Osteoblast (primary cell): Measurements from ENCODE around the gene LCE2D. TPM values are rescaled to one million over a fixed set of nuclear protein-coding genes. Genes with fewer than 3 reads are reported as not detected.
A peak's percentile ranks its signal among the peaks of the same experiment; 100 is the strongest.

Experiments used
- DNase-seq: peaks from one replicate; pipeline ENCODE4 v3.0.0; 2011; ENCODE audit warnings: low spot score, mixed read lengths; ENCODE audit not compliant: insufficient read length; ENCODE audit errors: missing footprints
- H2AFZ ChIP-seq: 2 replicates; pipeline ENCODE4 v1.6.0; 2011; ENCODE audit warnings: mild to moderate bottlenecking, low read length
- H3K27ac ChIP-seq: 2 replicates; pipeline ENCODE4 v1.5.1; 2011; ENCODE audit warnings: mild to moderate bottlenecking, low read depth, low read length, moderate library complexity
- H3K27me3 ChIP-seq: 2 replicates; pipeline ENCODE4 v1.6.0; 2012; ENCODE audit warnings: mild to moderate bottlenecking, control low read depth, inconsistent platforms, low read length, moderate library complexity; ENCODE audit not compliant: insufficient read depth
- H3K36me3 ChIP-seq: 2 replicates; pipeline ENCODE4 v1.5.1; 2011; ENCODE audit warnings: mild to moderate bottlenecking, low read length, control low read depth, moderate library complexity; ENCODE audit not compliant: insufficient read depth
- H3K4me1 ChIP-seq: 2 replicates; pipeline ENCODE4 v1.5.1; 2011; ENCODE audit warnings: mild to moderate bottlenecking, low read length, control low read depth, moderate library complexity; ENCODE audit not compliant: insufficient read depth
- H3K4me2 ChIP-seq: 2 replicates; pipeline ENCODE4 v1.6.0; 2011; ENCODE audit warnings: mild to moderate bottlenecking, low read length; ENCODE audit not compliant: insufficient read depth
- H3K4me3 ChIP-seq: fragments of 200-600 bp; sonication (generic); 3 replicates; pipeline ENCODE4 v1.5.1; 2012; ENCODE audit warnings: mild to moderate bottlenecking, low read length, inconsistent platforms; ENCODE audit not compliant: insufficient read depth
- H3K79me2 ChIP-seq: 2 replicates; pipeline ENCODE4 v1.6.0; 2012; ENCODE audit warnings: mild to moderate bottlenecking, low read length, control low read depth, inconsistent platforms; ENCODE audit not compliant: insufficient read depth
- H3K9me3 ChIP-seq: 2 replicates; pipeline ENCODE4 v1.5.1; 2011; ENCODE audit warnings: low read depth, low read length, control low read depth
- H4K20me1 ChIP-seq: 2 replicates; pipeline ENCODE4 v1.6.0; 2012; ENCODE audit warnings: mild to moderate bottlenecking, low read length, control low read depth; ENCODE audit not compliant: insufficient read depth
- total RNA-seq: library from RNA; depleted of rRNA; stranded (reverse); fragments of >200 nt; gene quantifications from 2 replicates; pipeline ENCODE4 v1.2.3, GENCODE V29; 2012
- TF ChIP-seq, protein P1 (sequence below): IDR thresholded peaks from 2 replicates; pipeline ENCODE4 v1.5.1; 2011; ENCODE audit warnings: mild to moderate bottlenecking, low read depth, low read length, moderate library complexity; ENCODE audit errors: extremely low read depth

Gene LCE2D
- total RNA-seq, 1 donor: not detected

DNA sequence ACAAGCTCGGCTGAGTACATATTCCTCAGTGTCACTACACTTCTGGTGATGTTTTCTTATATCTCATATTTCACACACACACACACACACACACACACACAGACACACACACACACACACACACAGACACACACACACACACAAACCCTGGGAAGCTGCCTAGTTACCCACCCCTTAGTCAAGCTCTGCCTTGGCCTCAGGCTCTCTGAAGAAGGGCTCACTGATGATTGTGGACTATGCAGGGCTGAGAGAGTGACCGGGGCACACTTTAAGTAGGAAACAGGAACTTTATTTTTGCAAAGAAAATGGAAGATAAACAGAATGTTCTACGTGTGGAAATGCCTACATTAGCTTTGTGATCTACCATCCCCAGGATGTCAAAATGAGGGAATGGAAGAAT, 19.2 kb upstream of the LCE2D start:
- H3K4me1 ChIP-seq: no peaks in the 10 kb centered on the region
- no peaks in the 10 kb centered on the region for H3K27me3 ChIP-seq
- H3K79me2 ChIP-seq: no peaks in the 10 kb centered on the region
- H3K4me3 ChIP-seq: no peak overlapping the region
- TF ChIP-seq, protein P1, sequence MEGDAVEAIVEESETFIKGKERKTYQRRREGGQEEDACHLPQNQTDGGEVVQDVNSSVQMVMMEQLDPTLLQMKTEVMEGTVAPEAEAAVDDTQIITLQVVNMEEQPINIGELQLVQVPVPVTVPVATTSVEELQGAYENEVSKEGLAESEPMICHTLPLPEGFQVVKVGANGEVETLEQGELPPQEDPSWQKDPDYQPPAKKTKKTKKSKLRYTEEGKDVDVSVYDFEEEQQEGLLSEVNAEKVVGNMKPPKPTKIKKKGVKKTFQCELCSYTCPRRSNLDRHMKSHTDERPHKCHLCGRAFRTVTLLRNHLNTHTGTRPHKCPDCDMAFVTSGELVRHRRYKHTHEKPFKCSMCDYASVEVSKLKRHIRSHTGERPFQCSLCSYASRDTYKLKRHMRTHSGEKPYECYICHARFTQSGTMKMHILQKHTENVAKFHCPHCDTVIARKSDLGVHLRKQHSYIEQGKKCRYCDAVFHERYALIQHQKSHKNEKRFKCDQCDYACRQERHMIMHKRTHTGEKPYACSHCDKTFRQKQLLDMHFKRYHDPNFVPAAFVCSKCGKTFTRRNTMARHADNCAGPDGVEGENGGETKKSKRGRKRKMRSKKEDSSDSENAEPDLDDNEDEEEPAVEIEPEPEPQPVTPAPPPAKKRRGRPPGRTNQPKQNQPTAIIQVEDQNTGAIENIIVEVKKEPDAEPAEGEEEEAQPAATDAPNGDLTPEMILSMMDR: no peak
- no peaks in the 10 kb centered on the region for H3K9me3 ChIP-seq
- H3K36me3 ChIP-seq: no peaks in the 10 kb centered on the region
- no peak overlapping the region for H3K27ac ChIP-seq
- DNase-seq: no peak
- no peaks in the 10 kb centered on the region for H4K20me1 ChIP-seq
- no peak overlapping the region for H3K4me2 ChIP-seq
- H2AFZ ChIP-seq: no peak overlapping the region

DNA sequence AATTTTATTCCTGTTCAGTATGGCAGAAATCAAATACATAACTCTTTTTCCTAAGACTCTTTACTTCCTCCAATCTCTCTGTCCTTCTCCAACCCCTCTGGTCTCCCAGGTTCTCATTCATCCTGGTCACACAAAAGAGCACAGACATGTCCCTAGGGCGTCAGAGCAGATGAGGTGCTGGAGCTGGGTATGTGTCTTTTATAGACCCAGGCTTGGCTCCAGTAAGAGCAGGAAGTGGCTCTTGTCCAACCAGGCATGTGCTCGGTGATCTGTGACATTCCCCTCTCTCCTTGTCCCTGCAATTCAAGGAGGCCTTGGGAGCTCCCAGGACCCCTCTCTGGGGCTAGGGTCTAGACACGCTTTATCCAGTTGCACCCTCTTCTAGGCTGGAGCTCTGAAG, 18.0 kb upstream of the LCE2D start:
- no peak for DNase-seq

DNA sequence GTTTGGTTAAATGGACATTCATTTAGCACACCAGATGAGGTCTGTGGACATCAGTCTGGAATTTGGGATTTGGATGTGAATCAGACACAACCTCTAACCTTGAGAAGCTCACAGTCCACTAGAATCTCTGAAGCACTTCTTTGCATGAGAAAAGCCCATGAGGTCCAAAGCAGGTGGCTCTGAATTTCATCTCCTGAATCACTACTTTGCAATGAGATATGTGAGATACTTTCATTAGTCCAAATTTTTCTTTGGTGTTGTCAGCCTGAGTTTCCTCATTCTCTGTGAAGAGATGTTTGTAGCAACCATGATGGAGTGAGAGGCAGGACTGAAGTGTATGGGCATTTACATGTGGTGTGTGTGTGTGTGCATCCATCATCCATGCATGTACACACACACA, 16.5 kb upstream of the LCE2D start:
- no peak overlapping the region for H3K4me3 ChIP-seq
- no peaks in the 10 kb centered on the region for H3K27me3 ChIP-seq
- no peaks in the 10 kb centered on the region for H4K20me1 ChIP-seq
- H3K36me3 ChIP-seq: no peaks in the 10 kb centered on the region
- TF ChIP-seq, protein P1: no peak
- no peak overlapping the region for H2AFZ ChIP-seq
- H3K9me3 ChIP-seq: no peaks in the 10 kb centered on the region
- no peaks in the 10 kb centered on the region for H3K4me1 ChIP-seq
- H3K27ac ChIP-seq: no peak overlapping the region
- H3K79me2 ChIP-seq: no peaks in the 10 kb centered on the region
- DNase-seq: no peak
- H3K4me2 ChIP-seq: no peak overlapping the region

More for the DNA sequence above, 18.0 kb upstream of the LCE2D start:
- TF ChIP-seq, protein P1: no peak
- Histone ChIP-seq H2AFZ (no peak overlapping the region), H3K36me3 (no peaks in the 10 kb centered on the region), H3K4me3 (no peak overlapping the region), H3K27me3 (no peaks in the 10 kb centered on the region), H3K4me2 (no peak overlapping the region), H3K9me3 (no peaks in the 10 kb centered on the region), H4K20me1 (no peaks in the 10 kb centered on the region), H3K79me2 (no peaks in the 10 kb centered on the region), H3K4me1 (no peaks in the 10 kb centered on the region), H3K27ac (no peak overlapping the region)

DNA sequence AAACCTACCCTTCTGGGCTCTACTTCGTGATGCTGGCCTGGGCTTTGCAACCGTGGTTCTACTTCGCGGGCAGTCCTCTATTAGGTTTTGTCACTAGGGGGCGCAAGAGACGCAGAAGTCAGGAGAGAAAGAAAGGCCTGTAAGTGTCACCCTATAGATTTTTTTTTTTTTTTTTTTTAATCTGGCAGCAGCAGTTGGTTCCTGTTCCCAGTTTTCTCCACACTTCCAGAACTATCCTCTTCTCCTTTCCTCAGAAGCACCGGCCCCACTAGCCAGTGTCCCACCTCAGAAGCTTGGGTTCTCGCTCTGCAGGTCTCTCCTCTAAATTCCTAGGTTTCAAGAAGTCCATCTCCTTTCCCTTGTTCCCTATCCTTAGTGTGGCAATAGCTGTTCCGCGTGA, 9.1 kb upstream of the LCE2D start:
- H3K4me3 ChIP-seq: no peak overlapping the region
- TF ChIP-seq, protein P1: peak; percentile 80
- DNase-seq: peak; percentile 79
- H3K4me2 ChIP-seq: no peak overlapping the region
- H3K27me3 ChIP-seq: no peaks in the 10 kb centered on the region
- no peaks in the 10 kb centered on the region for H3K36me3 ChIP-seq
- H3K79me2 ChIP-seq: no peaks in the 10 kb centered on the region
- no peaks in the 10 kb centered on the region for H4K20me1 ChIP-seq
- H3K27ac ChIP-seq: no peak overlapping the region
- no peak overlapping the region for H2AFZ ChIP-seq
- no peaks in the 10 kb centered on the region for H3K9me3 ChIP-seq
- H3K4me1 ChIP-seq: no peaks in the 10 kb centered on the region
